Ovary (tissue), 9 donors: ENCODE results near the gene DHX16. TPM values are rescaled to one million over a fixed set of nuclear protein-coding genes. Genes with fewer than 3 reads are reported as not detected.

Source experiments
- DNase-seq, 5 donors: peaks; one replicate each; pipeline ENCODE4 v3.0.0-alpha.2; 2019 to 2020
- H3K27ac ChIP-seq, 2 donors: fragments of 200-600 bp; one replicate each; pipeline versions ENCODE4 v1.5.1 to v1.8.0; 2019 to 2022
- H3K27me3 ChIP-seq: fragments of 200-600 bp; one replicate; pipeline ENCODE4 v1.8.0; 2022
- H3K36me3 ChIP-seq: fragments of 200-600 bp; sonication (generic); one replicate; pipeline ENCODE4 v1.5.1; 2019
- H3K4me1 ChIP-seq: one replicate; pipeline ENCODE4 v1.8.1; 2013; ENCODE audit warnings: mild to moderate bottlenecking, moderate library complexity; ENCODE audit not compliant: insufficient read depth
- H3K4me3 ChIP-seq: fragments of 200-600 bp; sonication (generic); one replicate; pipeline ENCODE4 v1.5.1; 2017
- H3K9me3 ChIP-seq, 2 donors: fragments of 200-600 bp in 1 of 2; sonication (generic) in 1 of 2; one replicate each; pipeline versions ENCODE4 v1.5.1 to v1.8.1; 2013 to 2019; ENCODE audit warnings: mild to moderate bottlenecking in 1 of 2, moderate library complexity in 1 of 2
- CTCF ChIP-seq, 3 donors: fragments of 450-650 bp in 2 of 3; fragments of 200-600 bp in 1 of 3; IDR thresholded peaks; one replicate each; pipeline versions ENCODE4 v1.5.1 to v1.8.0; 2016 to 2022; ENCODE audit warnings: antibody characterized with exemption in 3 of 3, mild to moderate bottlenecking in 1 of 3
- EP300 ChIP-seq: sonication (generic); formaldehyde crosslinking; IDR thresholded peaks from one replicate; pipeline ENCODE4 v1.6.1; 2017; ENCODE audit warnings: antibody characterized with exemption
- POLR2A ChIP-seq: fragments of 450-650 bp; IDR thresholded peaks from one replicate; pipeline ENCODE4 v1.6.1; 2017; ENCODE audit warnings: antibody characterized with exemption, mild to moderate bottlenecking, moderate library complexity
- WGBS, 3 donors: extraction: QIAGEN DNeasy Blood & Tissue Kit in 1 of 3; methylation state at CpG; one replicate each; pipeline versions ENCODE4 v1.1.5 to v1.1.7; 2013 to 2017; 5-methylcytosine and 5-hydroxymethylcytosine counted together
- intact Hi-C, 4 donors: fragments of 100-400 bp; cut with DNase I; formaldehyde crosslinking; loops; one replicate each; pipeline versions ENCODE4 v1.11.0 to v1.15.1; 2022 to 2023
- polyA plus RNA-seq, 2 donors: library from polyadenylated mRNA; stranded (reverse); fragments of 200-250 nt in 1 of 2; fragments of 350-450 nt in 1 of 2; fragmentation: Illumina TruSeq in 1 of 2; extraction: RNeasy Lipid Tissue Mini Kit (QIAGEN cat#74804) in 1 of 2; gene quantifications; one replicate each; pipeline ENCODE4 v1.2.3, GENCODE V29; 2013 to 2014
- total RNA-seq, 7 donors: library from RNA; depleted of rRNA in 2 of 7; stranded (reverse); fragments of >200 nt in 2 of 7; fragmentation: NEBNext Ultra II Directional in 3 of 7; extraction: Animal tissue kit (Norgen Biotek cat#: 25700) in 3 of 7; gene quantifications; one replicate each; pipeline versions ENCODE4 v1.1.0 to v1.2.4, GENCODE V29; 2016 to 2023
- donor health status: DM: no; HTN: no; CAD: no; lungs with moderate emphysema.
- donor health status: DM: no; HTN: no; CAD: no.
- donor health status: Bipolar disorder and iron deficiency.
- donor health status: DM: yes; HTN: yes; CAD: no.
- donor health status: DM: no; HTN: no; CAD: no.
- donor health status: DM: yes; HTN: yes; CAD: no.

DHX16 gene
- total and polyA plus RNA-seq, 9 donors: 18.0 to 27.4 (median 22.5) TPM

DNA sequence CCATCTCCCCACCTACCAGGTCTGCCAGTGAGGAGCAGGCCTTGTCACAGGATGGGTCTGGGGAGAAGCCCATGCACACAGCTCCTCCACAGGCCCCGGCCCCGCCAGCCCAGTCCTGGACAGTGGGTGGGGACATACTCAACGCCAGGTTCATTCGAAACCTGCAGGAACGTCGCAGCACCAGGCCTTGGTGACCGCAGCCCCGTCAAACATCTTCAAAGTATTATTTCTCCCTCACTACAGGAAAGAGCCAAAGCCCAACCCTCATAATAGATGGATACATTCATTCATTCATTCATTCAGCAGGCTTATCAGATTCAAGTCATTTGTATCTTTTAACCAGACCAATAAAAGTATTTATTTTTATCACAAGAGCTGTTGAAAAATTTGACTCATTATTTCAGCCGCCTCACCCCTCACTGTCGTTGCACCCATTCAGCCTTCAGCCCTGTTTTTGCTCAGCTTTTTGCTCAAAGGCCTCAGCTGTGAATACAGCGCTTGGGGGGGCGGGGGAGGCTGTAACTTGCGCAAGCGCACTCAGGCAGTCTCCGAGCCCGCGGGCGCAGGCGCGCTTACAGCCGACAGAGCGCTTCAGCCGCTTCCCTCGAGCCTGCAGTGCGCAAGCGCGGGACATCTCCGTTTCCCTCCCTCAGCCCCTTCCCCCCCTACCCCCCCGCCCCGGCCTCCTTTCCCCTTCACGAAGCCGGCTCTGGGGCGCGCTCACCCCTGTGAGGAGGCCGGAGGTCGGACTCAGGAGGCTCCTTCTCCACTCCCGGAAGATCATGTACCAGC is 26.2 kb downstream of the DHX16 start, which contains the start of gene C6orf136:
TSS of gene C6orf136 (plus strand) at position 684 of the 792 bp plus-strand sequence. CDS start at position 783, 99 bp downstream.
- 11 to 14% (median 11%) methylated on average over 33 to 37 of the region's 37 CpGs for WGBS, 3 donors
- H3K36me3 ChIP-seq: no peaks in the 10 kb centered on the region

GRCh38 chr6:30645989-30646388 is 26.8 kb downstream of the DHX16 start:
- 42 to 70% (median 58%) methylated on average over 1 of the region's 1 CpG for WGBS, 3 donors
- H3K27ac ChIP-seq: no peak overlapping the region
- H3K4me3 ChIP-seq: no peak overlapping the region
- no peaks in the 10 kb centered on the region for H3K9me3 ChIP-seq
- intact Hi-C loops: no loop called here
- no peaks in the 10 kb centered on the region for H3K4me1 ChIP-seq
- no peak for DNase-seq
- no peak for TF ChIP-seq CTCF (IDR thresholded peaks at IDR 0.05)
- no peak for TF ChIP-seq EP300
- TF ChIP-seq POLR2A: no peak
- no peaks in the 10 kb centered on the region for H3K27me3 ChIP-seq
- H3K36me3 ChIP-seq: no peaks in the 10 kb centered on the region

More for the DNA sequence above, 26.2 kb downstream of the DHX16 start, which contains the start of gene C6orf136:
- Histone ChIP-seq H3K4me3 (peak within 1 kb of the TSS; percentile 82), H3K27me3 (no peaks in the 10 kb centered on the region), H3K9me3 (no peaks in the 10 kb centered on the region), H3K4me1 (no peaks in the 10 kb centered on the region), H3K27ac (peak within 1 kb of the TSS; percentile 36 to 81)
- DNase-seq: peak; percentile 93 to 96 (median 93)
- TF ChIP-seq EP300 (no peak), POLR2A (no peak), CTCF (IDR thresholded peaks at IDR 0.05) (no peak)
- intact Hi-C loops: no loop called here

DNA sequence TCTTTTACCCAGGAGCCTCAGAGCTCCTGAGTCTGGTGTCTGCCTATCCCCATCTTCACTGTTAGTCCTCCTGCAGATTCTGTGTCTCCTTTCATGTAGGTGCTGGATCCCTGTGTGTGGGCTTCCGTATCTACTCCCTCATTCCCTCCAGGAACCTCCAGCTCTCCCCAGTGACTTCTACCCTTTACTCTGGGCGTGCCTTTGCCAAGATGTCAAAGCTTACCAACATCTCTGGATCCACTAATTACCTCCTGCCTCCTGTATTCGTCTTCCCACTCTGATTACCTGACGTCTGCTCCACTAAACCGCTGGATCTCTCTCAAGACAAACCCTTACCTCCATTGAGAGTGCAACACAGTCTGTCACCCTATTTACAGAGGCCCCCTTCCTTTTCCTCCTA is 28.0 kb downstream of the DHX16 start:
- Histone ChIP-seq H3K36me3 (no peaks in the 10 kb centered on the region), H3K9me3 (no peaks in the 10 kb centered on the region), H3K27me3 (no peaks in the 10 kb centered on the region), H3K4me1 (no peaks in the 10 kb centered on the region), H3K27ac (no peak overlapping the region), H3K4me3 (no peak overlapping the region)
- intact Hi-C loops: no loop called here
- 72 to 80% (median 77%) methylated on average over 5 of the region's 5 CpGs for WGBS, 3 donors
- DNase-seq: no peak
- TF ChIP-seq CTCF (IDR thresholded peaks at IDR 0.05): no peak
- TF ChIP-seq POLR2A: no peak
- TF ChIP-seq EP300: no peak

DNA sequence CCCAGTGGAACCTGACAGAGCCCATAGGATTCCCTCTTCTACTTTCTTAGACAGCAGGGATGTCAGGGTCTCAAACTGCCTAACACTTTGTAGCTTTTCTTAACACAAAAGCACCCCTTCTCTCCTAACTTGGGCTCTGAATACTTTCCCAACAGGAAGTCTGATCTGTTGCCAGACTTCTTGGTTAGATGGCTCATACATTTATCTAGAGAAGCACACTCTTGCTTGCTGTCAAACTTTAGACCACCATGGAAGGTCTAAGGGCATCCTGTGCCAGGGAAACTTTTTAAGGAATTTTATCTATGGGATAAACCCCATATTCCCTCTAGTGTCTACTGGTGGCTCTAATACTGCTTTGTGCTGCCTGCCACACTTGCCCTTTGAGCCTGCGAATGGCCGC is 29.1 kb downstream of the DHX16 start:
- Histone ChIP-seq H3K9me3 (no peaks in the 10 kb centered on the region), H3K27ac (no peak overlapping the region), H3K4me1 (no peaks in the 10 kb centered on the region), H3K4me3 (no peak overlapping the region), H3K36me3 (no peaks in the 10 kb centered on the region), H3K27me3 (no peaks in the 10 kb centered on the region)
- no peak for TF ChIP-seq POLR2A
- TF ChIP-seq EP300: no peak
- no peak for TF ChIP-seq CTCF (IDR thresholded peaks at IDR 0.05)
- intact Hi-C loops: no loop called here
- 92 to 98% (median 98%) methylated on average over 2 of the region's 2 CpGs for WGBS, 3 donors
- no peak for DNase-seq
